ENCODE measurements around the gene TRIOBP. TPM values are rescaled to one million over a fixed set of nuclear protein-coding genes. Genes with fewer than 3 reads are reported as not detected.

The TRIOBP gene
- total RNA-seq, 1 donor from 2014 or later, result 33.7 TPM

DNA sequence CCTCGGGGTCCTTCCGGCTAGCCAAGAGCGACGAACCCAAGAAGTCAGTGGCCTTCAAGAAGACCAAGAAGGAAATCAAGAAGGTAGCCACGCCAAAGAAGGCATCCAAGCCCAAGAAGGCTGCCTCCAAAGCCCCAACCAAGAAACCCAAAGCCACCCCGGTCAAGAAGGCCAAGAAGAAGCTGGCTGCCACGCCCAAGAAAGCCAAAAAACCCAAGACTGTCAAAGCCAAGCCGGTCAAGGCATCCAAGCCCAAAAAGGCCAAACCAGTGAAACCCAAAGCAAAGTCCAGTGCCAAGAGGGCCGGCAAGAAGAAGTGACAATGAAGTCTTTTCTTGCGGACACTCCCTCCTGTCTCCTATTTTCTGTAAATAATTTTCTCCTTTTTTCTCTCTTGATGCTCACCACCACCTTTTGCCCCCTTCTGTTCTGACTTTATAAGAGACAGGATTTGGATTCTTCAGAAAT, 109.0 kb downstream of the TRIOBP start:
- H3K27ac Mint-ChIP-seq (ENCODE audit: unreplicated experiment), result peak overlapping the region; percentile 87
- TF ChIP-seq CTCF (IDR thresholded peaks at IDR 0.05; ENCODE audit: partially characterized antibody, unreplicated experiment), result no peak

DNA sequence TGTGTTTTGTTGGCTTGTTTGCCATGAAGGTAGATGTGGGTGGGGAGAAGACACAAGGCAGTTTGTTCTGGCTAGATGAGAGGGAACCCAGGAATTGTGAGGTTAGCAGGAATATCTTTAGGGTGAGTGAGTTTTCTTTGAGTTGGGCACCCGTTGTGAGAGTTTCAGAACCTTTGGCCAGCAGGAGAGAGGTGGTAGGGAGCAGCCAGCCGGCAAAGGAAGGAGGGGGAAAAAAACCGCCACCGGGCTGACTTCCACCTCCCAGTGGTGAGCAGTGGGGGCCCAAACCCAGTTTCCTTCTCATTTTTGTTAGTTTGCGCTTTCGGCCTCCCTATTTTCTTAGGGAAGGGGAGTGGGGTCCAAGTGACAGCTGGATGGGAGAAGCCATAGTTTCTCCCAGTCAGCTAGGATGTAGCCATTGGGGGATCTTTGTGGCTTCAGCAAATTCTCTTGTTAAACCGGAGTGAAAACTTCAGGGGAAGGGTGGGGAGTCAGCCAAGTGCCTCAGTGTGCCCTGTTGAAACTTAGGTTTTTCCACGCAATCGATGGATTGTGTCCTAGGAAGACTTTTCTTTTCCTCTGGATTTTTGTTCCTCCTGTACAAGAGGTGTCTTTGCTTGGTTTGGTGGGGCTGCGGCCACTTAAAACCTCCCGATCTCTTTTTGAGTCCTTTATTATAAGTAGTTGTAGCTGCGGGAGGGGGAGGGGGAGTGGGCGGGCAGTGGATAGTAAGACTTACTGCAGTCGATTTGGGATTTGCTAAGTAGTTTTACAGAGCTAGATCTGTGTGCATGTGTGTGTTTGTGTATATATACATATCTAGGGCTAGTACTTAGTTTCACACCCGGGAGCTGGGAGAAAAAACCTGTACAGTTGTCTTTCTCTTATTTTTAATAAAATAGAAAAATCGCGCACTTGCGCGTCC, 109.8 kb downstream of the TRIOBP start:
- H3K4me3 Mint-ChIP-seq (ENCODE audit: unreplicated experiment), result peak overlapping the region; percentile 95
- no peak for DNase-seq
- peaks cover 8% of the 10 kb centered on the region for H3K27me3 Mint-ChIP-seq (ENCODE audit: unreplicated experiment)
- H3K9me3 Mint-ChIP-seq (ENCODE audit: unreplicated experiment), result peaks cover 10% of the 10 kb centered on the region
- peak overlapping the region; percentile 87 for H3K27ac Mint-ChIP-seq (ENCODE audit: unreplicated experiment)
- no peak for TF ChIP-seq CTCF (IDR thresholded peaks at IDR 0.05; ENCODE audit: partially characterized antibody, unreplicated experiment)
- H3K4me1 Mint-ChIP-seq (ENCODE audit: low read depth, unreplicated experiment), result peaks cover 14% of the 10 kb centered on the region
- H3K36me3 Mint-ChIP-seq (ENCODE audit: unreplicated experiment), result no peaks in the 10 kb centered on the region

More for the DNA sequence above, 109.0 kb downstream of the TRIOBP start:
- DNase-seq, result no peak
- peaks cover 10% of the 10 kb centered on the region for H3K9me3 Mint-ChIP-seq (ENCODE audit: unreplicated experiment)
- H3K4me1 Mint-ChIP-seq (ENCODE audit: low read depth, unreplicated experiment), result peaks cover 14% of the 10 kb centered on the region
- peak overlapping the region; percentile 95 for H3K4me3 Mint-ChIP-seq (ENCODE audit: unreplicated experiment)
- peaks cover 8% of the 10 kb centered on the region for H3K27me3 Mint-ChIP-seq (ENCODE audit: unreplicated experiment)
- no peaks in the 10 kb centered on the region for H3K36me3 Mint-ChIP-seq (ENCODE audit: unreplicated experiment)

- no peak for TF ChIP-seq CTCF (IDR thresholded peaks at IDR 0.05; ENCODE audit: partially characterized antibody, unreplicated experiment)
- Mint-ChIP-seq H3K36me3 (ENCODE audit: unreplicated experiment) (no peaks in the 10 kb centered on the region), H3K4me3 (ENCODE audit: unreplicated experiment) (peak within 1 kb of the TSS; percentile 95), H3K9me3 (ENCODE audit: unreplicated experiment) (peaks cover 10% of the 10 kb centered on the region), H3K27me3 (ENCODE audit: unreplicated experiment) (peaks cover 8% of the 10 kb centered on the region), H3K4me1 (ENCODE audit: low read depth, unreplicated experiment) (peaks cover 14% of the 10 kb centered on the region), H3K27ac (ENCODE audit: unreplicated experiment) (peak within 1 kb of the TSS; percentile 52)
- peak; percentile 98 for DNase-seq
Measured at GRCh38 chr22:37807410-37808293, 110.8 kb downstream of the TRIOBP start, which contains the start of gene GCAT. Gene GCAT (plus strand): TSS chr22:37807934. CDS start chr22:37807968, 34 bp downstream.

GRCh38 chr22:37808294-37808657, 111.4 kb downstream of the TRIOBP start:
- H3K4me1 Mint-ChIP-seq (ENCODE audit: low read depth, unreplicated experiment), result peaks cover 11% of the 10 kb centered on the region
- no peak overlapping the region for H3K27ac Mint-ChIP-seq (ENCODE audit: unreplicated experiment)

More at GRCh38 chr22:37808294-37808657, 111.4 kb downstream of the TRIOBP start:
- peaks cover 6% of the 10 kb centered on the region for H3K27me3 Mint-ChIP-seq (ENCODE audit: unreplicated experiment)
- peaks cover 8% of the 10 kb centered on the region for H3K9me3 Mint-ChIP-seq (ENCODE audit: unreplicated experiment)
- no peaks in the 10 kb centered on the region for H3K36me3 Mint-ChIP-seq (ENCODE audit: unreplicated experiment)
- DNase-seq, result no peak
- H3K4me3 Mint-ChIP-seq (ENCODE audit: unreplicated experiment), result peak overlapping the region; percentile 95
- no peak for TF ChIP-seq CTCF (IDR thresholded peaks at IDR 0.05; ENCODE audit: partially characterized antibody, unreplicated experiment)
